K562 (cell line): Measurements from ENCODE around the gene XPC. TPM values are rescaled to one million over a fixed set of nuclear protein-coding genes. Genes with fewer than 3 reads are reported as not detected.

Source experiments
- ELF1 ChIP-seq: fragments of 200-800 bp; sonication (Bioruptor generic); IDR thresholded peaks from 2 replicates; pipeline ENCODE4 v1.6.1; 2016; ENCODE audit warnings: missing genetic modification characterization, missing compliant biosample characterization
- KDM5B ChIP-seq: fragments of 200-600 bp; sonication (generic); IDR thresholded peaks from 2 replicates; pipeline ENCODE4 v1.6.1; 2012; ENCODE audit warnings: low read depth, mild to moderate bottlenecking, moderate library complexity, low read length, control low read depth, inconsistent platforms; ENCODE audit not compliant: insufficient replicate concordance
- MCM2 ChIP-seq: fragments of 450-650 bp; IDR thresholded peaks from 2 replicates; pipeline ENCODE4 v1.6.1; 2017; ENCODE audit warnings: low read depth, mild to moderate bottlenecking
- MTA3 ChIP-seq: fragments of 450-650 bp; formaldehyde crosslinking; IDR thresholded peaks from 2 replicates; pipeline ENCODE4 v1.6.1; 2017; ENCODE audit warnings: mild to moderate bottlenecking, borderline replicate concordance
- RHOXF2B ChIP-seq: fragments of 250-450 bp; sonication (Bioruptor Pico); conservative IDR thresholded peaks from 2 replicates; pipeline ENCODE4 v1.5.1; 2021
- SIN3B ChIP-seq: fragments of 450-650 bp; IDR thresholded peaks from 2 replicates; pipeline ENCODE4 v1.6.1; 2017; ENCODE audit warnings: low read depth, mild to moderate bottlenecking, moderate library complexity
- ZKSCAN3 ChIP-seq: fragments of 250-450 bp; sonication (Bioruptor Pico); IDR thresholded peaks from 2 replicates; pipeline ENCODE4 v1.4.0; 2020
- polyA plus RNA-seq, 8 experiments: library from polyadenylated mRNA; depleted of rRNA in 4 of 8; stranded (reverse) in 5 of 8; unstranded in 3 of 8; fragments of >200 nt; fragmentation: Nextera tagmentation in 2 of 8; fragmentation: Illumina TruSeq in 1 of 8; extraction: Ambion mirVana in 2 of 8; extraction: Trizol in 1 of 8; gene quantifications; 2 replicates each; pipeline versions ENCODE4 v1.2.1 to v1.2.3, GENCODE V29; 2011 to 2014; ENCODE audit warnings: inconsistent platforms in 1 of 8, missing spikeins in 1 of 8
- total RNA-seq, 7 experiments: library from RNA; depleted of rRNA in 6 of 7; stranded (reverse); fragments of >200 nt in 6 of 7; fragmentation: Illumina TruSeq in 2 of 7; extraction: Trizol in 2 of 7; gene quantifications; 2 replicates each; pipeline versions ENCODE4 v1.2.1 to v1.2.3, GENCODE V29; 2011 to 2021; ENCODE audit warnings: low replicate concordance in 1 of 7
- TF ChIP-seq, protein P1 (sequence below): IDR thresholded peaks from 3 replicates; pipeline ENCODE4 v1.6.1; 2011; ENCODE audit warnings: borderline replicate concordance, mild to moderate bottlenecking; ENCODE audit not compliant: insufficient read length, insufficient read depth
- TF ChIP-seq, protein P2 (sequence below), 2 experiments: fragments of 450-650 bp; conservative IDR thresholded peaks; 2 replicates each; pipeline ENCODE4 v1.6.1; 2017; ENCODE audit warnings: mild to moderate bottlenecking in 2 of 2, moderate library complexity in 2 of 2
- TF ChIP-seq, protein P3 (sequence below): fragments of 200-800 bp; sonication (Bioruptor generic); IDR thresholded peaks from 2 replicates; pipeline ENCODE4 v1.6.1; 2017; ENCODE audit warnings: missing genetic modification characterization, missing compliant biosample characterization
- TF ChIP-seq, protein P4 (sequence below): fragments of 250-450 bp; sonication (Bioruptor Pico); IDR thresholded peaks from 2 replicates; pipeline ENCODE4 v1.4.0; 2020; ENCODE audit warnings: mild to moderate bottlenecking, moderate library complexity, borderline replicate concordance

Gene XPC
- total and polyA plus RNA-seq, 9 of the 15 experiments (the other 6 are each of a cell fraction or from before 2014, with no cell fraction given) = 3.8 to 54.7 (median 41.3) TPM

DNA sequence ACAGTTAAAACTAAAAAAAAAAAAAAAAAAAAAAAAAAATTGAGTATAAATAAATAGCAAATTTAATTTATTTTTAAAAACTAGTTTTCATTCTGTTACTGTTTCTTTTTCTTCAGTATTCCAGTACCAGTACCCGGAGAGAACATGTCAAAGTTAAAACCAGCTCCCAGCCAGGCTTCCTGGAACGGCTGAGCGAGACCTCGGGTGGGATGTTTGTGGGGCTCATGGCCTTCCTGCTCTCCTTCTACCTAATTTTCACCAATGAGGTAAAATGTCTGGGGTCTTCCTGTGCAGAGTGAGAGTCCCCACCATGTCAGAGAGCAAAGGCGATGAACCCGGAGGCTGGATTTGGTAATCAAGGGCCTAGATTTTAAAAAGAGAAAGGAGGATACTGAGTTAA, 49.1 kb downstream of the XPC start (continued):
- TF ChIP-seq, protein P1, sequence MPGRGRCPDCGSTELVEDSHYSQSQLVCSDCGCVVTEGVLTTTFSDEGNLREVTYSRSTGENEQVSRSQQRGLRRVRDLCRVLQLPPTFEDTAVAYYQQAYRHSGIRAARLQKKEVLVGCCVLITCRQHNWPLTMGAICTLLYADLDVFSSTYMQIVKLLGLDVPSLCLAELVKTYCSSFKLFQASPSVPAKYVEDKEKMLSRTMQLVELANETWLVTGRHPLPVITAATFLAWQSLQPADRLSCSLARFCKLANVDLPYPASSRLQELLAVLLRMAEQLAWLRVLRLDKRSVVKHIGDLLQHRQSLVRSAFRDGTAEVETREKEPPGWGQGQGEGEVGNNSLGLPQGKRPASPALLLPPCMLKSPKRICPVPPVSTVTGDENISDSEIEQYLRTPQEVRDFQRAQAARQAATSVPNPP = no peak
- TF ChIP-seq, protein P2, sequence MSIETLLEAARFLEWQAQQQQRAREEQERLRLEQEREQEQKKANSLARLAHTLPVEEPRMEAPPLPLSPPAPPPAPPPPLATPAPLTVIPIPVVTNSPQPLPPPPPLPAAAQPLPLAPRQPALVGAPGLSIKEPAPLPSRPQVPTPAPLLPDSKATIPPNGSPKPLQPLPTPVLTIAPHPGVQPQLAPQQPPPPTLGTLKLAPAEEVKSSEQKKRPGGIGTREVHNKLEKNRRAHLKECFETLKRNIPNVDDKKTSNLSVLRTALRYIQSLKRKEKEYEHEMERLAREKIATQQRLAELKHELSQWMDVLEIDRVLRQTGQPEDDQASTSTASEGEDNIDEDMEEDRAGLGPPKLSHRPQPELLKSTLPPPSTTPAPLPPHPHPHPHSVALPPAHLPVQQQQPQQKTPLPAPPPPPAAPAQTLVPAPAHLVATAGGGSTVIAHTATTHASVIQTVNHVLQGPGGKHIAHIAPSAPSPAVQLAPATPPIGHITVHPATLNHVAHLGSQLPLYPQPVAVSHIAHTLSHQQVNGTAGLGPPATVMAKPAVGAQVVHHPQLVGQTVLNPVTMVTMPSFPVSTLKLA (conservative IDR thresholded peaks at IDR 0.05) = no peak
- no peak for TF ChIP-seq KDM5B
- no peak for TF ChIP-seq MTA3
- no peak for TF ChIP-seq MCM2
- no peak for TF ChIP-seq ELF1 (tag)
- TF ChIP-seq RHOXF2B (CRISPR knock-in tag) = no peak
- no peak for TF ChIP-seq ZKSCAN3 (CRISPR knock-in tag)
- TF ChIP-seq, protein P3, sequence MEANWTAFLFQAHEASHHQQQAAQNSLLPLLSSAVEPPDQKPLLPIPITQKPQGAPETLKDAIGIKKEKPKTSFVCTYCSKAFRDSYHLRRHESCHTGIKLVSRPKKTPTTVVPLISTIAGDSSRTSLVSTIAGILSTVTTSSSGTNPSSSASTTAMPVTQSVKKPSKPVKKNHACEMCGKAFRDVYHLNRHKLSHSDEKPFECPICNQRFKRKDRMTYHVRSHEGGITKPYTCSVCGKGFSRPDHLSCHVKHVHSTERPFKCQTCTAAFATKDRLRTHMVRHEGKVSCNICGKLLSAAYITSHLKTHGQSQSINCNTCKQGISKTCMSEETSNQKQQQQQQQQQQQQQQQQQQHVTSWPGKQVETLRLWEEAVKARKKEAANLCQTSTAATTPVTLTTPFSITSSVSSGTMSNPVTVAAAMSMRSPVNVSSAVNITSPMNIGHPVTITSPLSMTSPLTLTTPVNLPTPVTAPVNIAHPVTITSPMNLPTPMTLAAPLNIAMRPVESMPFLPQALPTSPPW = no peak
- TF ChIP-seq, protein P4, sequence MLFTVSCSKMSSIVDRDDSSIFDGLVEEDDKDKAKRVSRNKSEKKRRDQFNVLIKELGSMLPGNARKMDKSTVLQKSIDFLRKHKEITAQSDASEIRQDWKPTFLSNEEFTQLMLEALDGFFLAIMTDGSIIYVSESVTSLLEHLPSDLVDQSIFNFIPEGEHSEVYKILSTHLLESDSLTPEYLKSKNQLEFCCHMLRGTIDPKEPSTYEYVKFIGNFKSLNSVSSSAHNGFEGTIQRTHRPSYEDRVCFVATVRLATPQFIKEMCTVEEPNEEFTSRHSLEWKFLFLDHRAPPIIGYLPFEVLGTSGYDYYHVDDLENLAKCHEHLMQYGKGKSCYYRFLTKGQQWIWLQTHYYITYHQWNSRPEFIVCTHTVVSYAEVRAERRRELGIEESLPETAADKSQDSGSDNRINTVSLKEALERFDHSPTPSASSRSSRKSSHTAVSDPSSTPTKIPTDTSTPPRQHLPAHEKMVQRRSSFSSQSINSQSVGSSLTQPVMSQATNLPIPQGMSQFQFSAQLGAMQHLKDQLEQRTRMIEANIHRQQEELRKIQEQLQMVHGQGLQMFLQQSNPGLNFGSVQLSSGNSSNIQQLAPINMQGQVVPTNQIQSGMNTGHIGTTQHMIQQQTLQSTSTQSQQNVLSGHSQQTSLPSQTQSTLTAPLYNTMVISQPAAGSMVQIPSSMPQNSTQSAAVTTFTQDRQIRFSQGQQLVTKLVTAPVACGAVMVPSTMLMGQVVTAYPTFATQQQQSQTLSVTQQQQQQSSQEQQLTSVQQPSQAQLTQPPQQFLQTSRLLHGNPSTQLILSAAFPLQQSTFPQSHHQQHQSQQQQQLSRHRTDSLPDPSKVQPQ (CRISPR knock-in tag) = no peak
- no peak for TF ChIP-seq SIN3B
